OCI-LY1 (cell line): ENCODE measurements around the gene LCP2.

Source experiments
- H2AFZ ChIP-seq: fragments of 200-600 bp; sonication (generic), shearing (Covaris generic); 2 replicates; pipeline ENCODE4 v1.6.0; 2014; ENCODE audit warnings: antibody characterized with exemption, mild to moderate bottlenecking, low read length
- H3F3A ChIP-seq: fragments of 200-600 bp; sonication (generic), shearing (Covaris generic); 2 replicates; pipeline ENCODE4 v1.6.0; 2014; ENCODE audit warnings: mild to moderate bottlenecking, antibody characterized with exemption, low read length, moderate library complexity; ENCODE audit not compliant: insufficient read depth
- H3K27ac ChIP-seq: fragments of 200-600 bp; sonication (generic); 2 replicates; pipeline ENCODE4 v1.5.1; 2014; ENCODE audit warnings: low read length, mixed run types, mild to moderate bottlenecking, low read depth; ENCODE audit not compliant: poor library complexity, severe bottlenecking
- H3K27me3 ChIP-seq: fragments of 200-600 bp; sonication (generic); 2 replicates; pipeline ENCODE4 v1.6.0; 2014; ENCODE audit warnings: antibody characterized with exemption, mild to moderate bottlenecking, low read length, moderate library complexity; ENCODE audit not compliant: insufficient read depth
- H3K36me3 ChIP-seq: fragments of 200-600 bp; sonication (generic); 2 replicates; pipeline ENCODE4 v1.6.1; 2014; ENCODE audit warnings: mild to moderate bottlenecking, antibody characterized with exemption, low read length, moderate library complexity, mixed read lengths; ENCODE audit not compliant: insufficient read depth
- H3K4me1 ChIP-seq: fragments of 200-600 bp; sonication (generic); 2 replicates; pipeline ENCODE4 v1.5.1; 2014; ENCODE audit warnings: mild to moderate bottlenecking, low read length, moderate library complexity; ENCODE audit not compliant: insufficient read depth, severe bottlenecking
- H3K4me2 ChIP-seq: fragments of 200-600 bp; sonication (generic), shearing (Covaris generic); 2 replicates; pipeline ENCODE4 v1.6.1; 2014; ENCODE audit warnings: low read length
- H3K4me3 ChIP-seq: fragments of 200-600 bp; sonication (generic); 2 replicates; pipeline ENCODE4 v1.5.1; 2014; ENCODE audit warnings: low read length, low read depth, mild to moderate bottlenecking, mixed read lengths; ENCODE audit not compliant: poor library complexity, severe bottlenecking
- H3K79me2 ChIP-seq: fragments of 200-600 bp; shearing (Covaris generic); 2 replicates; pipeline ENCODE4 v1.6.1; 2016; ENCODE audit warnings: mixed run types, low read length, mixed read lengths; ENCODE audit not compliant: insufficient read depth
- H3K9ac ChIP-seq: fragments of 200-600 bp; sonication (generic), shearing (Covaris generic); 2 replicates; pipeline ENCODE4 v1.6.1; 2014; ENCODE audit warnings: mild to moderate bottlenecking, low read length, mixed read lengths
- H3K9me2 ChIP-seq: fragments of 200-600 bp; sonication (generic), shearing (Covaris generic); 2 replicates; pipeline ENCODE4 v1.6.1; 2014; ENCODE audit warnings: low read depth, mild to moderate bottlenecking, low read length, mixed read lengths
- H3K9me3 ChIP-seq: fragments of 200-600 bp; shearing (Covaris generic); 2 replicates; pipeline ENCODE4 v1.6.1; 2014; ENCODE audit warnings: low read length, mixed read lengths
- H4K20me1 ChIP-seq: fragments of 200-600 bp; sonication (generic), shearing (Covaris generic); 2 replicates; pipeline ENCODE4 v1.6.0; 2016; ENCODE audit warnings: mild to moderate bottlenecking, low read length; ENCODE audit not compliant: insufficient read depth
- EZH2 ChIP-seq: fragments of 200-600 bp; sonication (generic), shearing (Covaris generic); IDR thresholded peaks from 2 replicates; pipeline ENCODE4 v1.8.0; 2017; ENCODE audit warnings: borderline replicate concordance, mixed run types, mild to moderate bottlenecking, antibody characterized with exemption, low read length, moderate library complexity, mixed read lengths
- TF ChIP-seq, protein P1 (sequence below): fragments of 200-600 bp; sonication (generic), shearing (Covaris generic); IDR thresholded peaks from 2 replicates; pipeline ENCODE4 v1.5.1; 2017; ENCODE audit warnings: mild to moderate bottlenecking, antibody characterized with exemption, low read length, moderate library complexity, mixed read lengths

Gene LCP2

DNA sequence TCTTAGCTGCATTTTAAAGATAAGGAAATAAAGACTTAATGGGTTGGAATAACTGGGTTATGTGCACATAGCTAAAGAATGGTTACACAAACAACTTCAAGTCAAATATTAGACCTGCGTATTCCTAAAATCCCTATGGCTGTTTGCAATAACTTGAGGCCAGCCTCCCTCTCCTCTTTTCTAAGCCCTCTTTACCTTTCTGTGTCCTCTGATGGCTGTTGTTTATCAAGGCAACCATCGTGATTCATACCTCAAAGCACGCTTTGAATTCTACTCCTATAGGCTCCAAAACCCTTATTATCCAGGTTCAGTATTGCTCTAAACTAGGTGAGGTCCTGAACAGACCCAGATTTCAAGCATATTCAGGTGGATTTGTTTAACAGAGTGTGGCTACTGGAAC is 45.6 kb upstream of the LCP2 start:
- Histone ChIP-seq H3K27me3 (no peaks in the 10 kb centered on the region; the same call in 1 of the 2 replicates), H3K4me2 (no peak overlapping the region), H3K9me3 (peaks cover 4% of the 10 kb centered on the region; the same call in 1 of the 2 replicates), H3K79me2 (no peaks in the 10 kb centered on the region), H3K4me1 (no peaks in the 10 kb centered on the region), H2AFZ (no peak overlapping the region), H3K9ac (no peak overlapping the region), H3K27ac (no peak overlapping the region), H4K20me1 (no peaks in the 10 kb centered on the region), H3K4me3 (no peak overlapping the region), H3K36me3 (no peaks in the 10 kb centered on the region), H3F3A (no peaks in the 10 kb centered on the region), H3K9me2 (no peaks in the 10 kb centered on the region)
- TF ChIP-seq, protein P1, sequence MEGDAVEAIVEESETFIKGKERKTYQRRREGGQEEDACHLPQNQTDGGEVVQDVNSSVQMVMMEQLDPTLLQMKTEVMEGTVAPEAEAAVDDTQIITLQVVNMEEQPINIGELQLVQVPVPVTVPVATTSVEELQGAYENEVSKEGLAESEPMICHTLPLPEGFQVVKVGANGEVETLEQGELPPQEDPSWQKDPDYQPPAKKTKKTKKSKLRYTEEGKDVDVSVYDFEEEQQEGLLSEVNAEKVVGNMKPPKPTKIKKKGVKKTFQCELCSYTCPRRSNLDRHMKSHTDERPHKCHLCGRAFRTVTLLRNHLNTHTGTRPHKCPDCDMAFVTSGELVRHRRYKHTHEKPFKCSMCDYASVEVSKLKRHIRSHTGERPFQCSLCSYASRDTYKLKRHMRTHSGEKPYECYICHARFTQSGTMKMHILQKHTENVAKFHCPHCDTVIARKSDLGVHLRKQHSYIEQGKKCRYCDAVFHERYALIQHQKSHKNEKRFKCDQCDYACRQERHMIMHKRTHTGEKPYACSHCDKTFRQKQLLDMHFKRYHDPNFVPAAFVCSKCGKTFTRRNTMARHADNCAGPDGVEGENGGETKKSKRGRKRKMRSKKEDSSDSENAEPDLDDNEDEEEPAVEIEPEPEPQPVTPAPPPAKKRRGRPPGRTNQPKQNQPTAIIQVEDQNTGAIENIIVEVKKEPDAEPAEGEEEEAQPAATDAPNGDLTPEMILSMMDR: no peak
- TF ChIP-seq EZH2: no peak

- no peaks in the 10 kb centered on the region for H3F3A ChIP-seq
- H3K4me2 ChIP-seq: no peak overlapping the region
- no peaks in the 10 kb centered on the region for H4K20me1 ChIP-seq
- H3K9me3 ChIP-seq: peaks cover 4% of the 10 kb centered on the region; the same call in 1 of the 2 replicates
- no peaks in the 10 kb centered on the region for H3K79me2 ChIP-seq
- H3K4me3 ChIP-seq: no peak overlapping the region
- no peaks in the 10 kb centered on the region for H3K4me1 ChIP-seq
- H2AFZ ChIP-seq: no peak overlapping the region
- TF ChIP-seq, protein P1: no peak
- no peak for TF ChIP-seq EZH2
- H3K36me3 ChIP-seq: no peaks in the 10 kb centered on the region
- no peaks in the 10 kb centered on the region for H3K9me2 ChIP-seq
- no peak overlapping the region for H3K27ac ChIP-seq
- no peaks in the 10 kb centered on the region; the same call in 1 of the 2 replicates for H3K27me3 ChIP-seq
- no peak overlapping the region for H3K9ac ChIP-seq
Observed at GRCh38 chr5:170342153-170342725, 44.7 kb upstream of the LCP2 start.

- Histone ChIP-seq H4K20me1 (no peaks in the 10 kb centered on the region), H3K9ac (no peak overlapping the region), H3K4me2 (no peak overlapping the region), H3F3A (no peaks in the 10 kb centered on the region), H3K4me3 (no peak overlapping the region), H3K27me3 (no peaks in the 10 kb centered on the region; the same call in 1 of the 2 replicates), H3K79me2 (no peaks in the 10 kb centered on the region), H3K9me2 (no peaks in the 10 kb centered on the region), H3K36me3 (no peaks in the 10 kb centered on the region), H3K27ac (no peak overlapping the region), H3K9me3 (peaks cover 4% of the 10 kb centered on the region; the same call in 1 of the 2 replicates), H2AFZ (no peak overlapping the region), H3K4me1 (no peaks in the 10 kb centered on the region)
- TF ChIP-seq, protein P1: no peak
- no peak for TF ChIP-seq EZH2
Observed at GRCh38 chr5:170341545-170341944, 44.0 kb upstream of the LCP2 start.
